SH-SY5Y (cell line): ENCODE measurements around the gene SOWAHD.

ENCODE experiments used
- GATA2 ChIP-seq: IDR thresholded peaks from 2 replicates; pipeline ENCODE4 v1.6.1; 2011; ENCODE audit warnings: mild to moderate bottlenecking, low read depth, low read length
- GATA3 ChIP-seq: IDR thresholded peaks from 2 replicates; pipeline ENCODE4 v1.6.1; 2011; ENCODE audit warnings: low read depth, mild to moderate bottlenecking, low read length, moderate library complexity

GRCh38 chrX:119745283-119745848 lies 13.0 kb upstream of the SOWAHD start:
- no peak for TF ChIP-seq GATA3
- TF ChIP-seq GATA2 = no peak
